ENCODE data around the gene PRKAG2.

Gene PRKAG2

DNA sequence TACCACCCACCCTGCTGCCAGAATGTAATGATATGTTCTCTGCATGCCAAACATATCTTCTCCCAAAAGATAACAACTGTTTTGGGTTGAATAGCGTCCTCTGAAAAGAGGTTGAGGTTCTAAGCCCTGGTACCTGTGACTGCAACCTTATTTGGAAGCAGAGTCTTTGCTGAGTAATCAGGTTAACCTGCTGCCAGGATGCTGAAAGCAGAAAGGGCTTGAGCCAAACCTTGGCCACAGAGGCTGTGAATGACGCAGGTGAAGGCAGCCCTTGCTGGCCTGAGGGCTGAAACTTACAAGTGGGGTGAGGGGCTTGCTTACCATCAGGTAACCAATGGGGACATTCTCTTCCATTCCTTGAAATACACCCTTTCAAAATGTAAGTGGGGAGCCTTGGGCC lies 205.4 kb downstream of the PRKAG2 start:
- TF ChIP-seq, protein P1, sequence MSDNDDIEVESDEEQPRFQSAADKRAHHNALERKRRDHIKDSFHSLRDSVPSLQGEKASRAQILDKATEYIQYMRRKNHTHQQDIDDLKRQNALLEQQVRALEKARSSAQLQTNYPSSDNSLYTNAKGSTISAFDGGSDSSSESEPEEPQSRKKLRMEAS (IDR thresholded peaks at IDR 0.05), result no peak
- TF ChIP-seq YY1 (IDR thresholded peaks at IDR 0.05; ENCODE audit: low read depth) (no peak), CEBPB (IDR thresholded peaks at IDR 0.05) (no peak), TEAD4 (IDR thresholded peaks at IDR 0.05) (no peak), EP300 (IDR thresholded peaks at IDR 0.05; ENCODE audit: borderline replicate concordance) (no peak), TAF1 (IDR thresholded peaks at IDR 0.05; ENCODE audit: low read depth) (no peak), CREB1 (IDR thresholded peaks at IDR 0.05; ENCODE audit: low read depth) (no peak), FOXM1 (IDR thresholded peaks at IDR 0.05; ENCODE audit: borderline replicate concordance, low read depth) (no peak), RAD21 (IDR thresholded peaks at IDR 0.05; ENCODE audit: low read depth) (no peak), TCF12 (IDR thresholded peaks at IDR 0.05; ENCODE audit: low read depth) (no peak), ZBTB7A (IDR thresholded peaks at IDR 0.05; ENCODE audit: low read depth) (no peak), NFIC (IDR thresholded peaks at IDR 0.05) (no peak), EGR1 (IDR thresholded peaks at IDR 0.05) (no peak)
- TF ChIP-seq, protein P2, sequence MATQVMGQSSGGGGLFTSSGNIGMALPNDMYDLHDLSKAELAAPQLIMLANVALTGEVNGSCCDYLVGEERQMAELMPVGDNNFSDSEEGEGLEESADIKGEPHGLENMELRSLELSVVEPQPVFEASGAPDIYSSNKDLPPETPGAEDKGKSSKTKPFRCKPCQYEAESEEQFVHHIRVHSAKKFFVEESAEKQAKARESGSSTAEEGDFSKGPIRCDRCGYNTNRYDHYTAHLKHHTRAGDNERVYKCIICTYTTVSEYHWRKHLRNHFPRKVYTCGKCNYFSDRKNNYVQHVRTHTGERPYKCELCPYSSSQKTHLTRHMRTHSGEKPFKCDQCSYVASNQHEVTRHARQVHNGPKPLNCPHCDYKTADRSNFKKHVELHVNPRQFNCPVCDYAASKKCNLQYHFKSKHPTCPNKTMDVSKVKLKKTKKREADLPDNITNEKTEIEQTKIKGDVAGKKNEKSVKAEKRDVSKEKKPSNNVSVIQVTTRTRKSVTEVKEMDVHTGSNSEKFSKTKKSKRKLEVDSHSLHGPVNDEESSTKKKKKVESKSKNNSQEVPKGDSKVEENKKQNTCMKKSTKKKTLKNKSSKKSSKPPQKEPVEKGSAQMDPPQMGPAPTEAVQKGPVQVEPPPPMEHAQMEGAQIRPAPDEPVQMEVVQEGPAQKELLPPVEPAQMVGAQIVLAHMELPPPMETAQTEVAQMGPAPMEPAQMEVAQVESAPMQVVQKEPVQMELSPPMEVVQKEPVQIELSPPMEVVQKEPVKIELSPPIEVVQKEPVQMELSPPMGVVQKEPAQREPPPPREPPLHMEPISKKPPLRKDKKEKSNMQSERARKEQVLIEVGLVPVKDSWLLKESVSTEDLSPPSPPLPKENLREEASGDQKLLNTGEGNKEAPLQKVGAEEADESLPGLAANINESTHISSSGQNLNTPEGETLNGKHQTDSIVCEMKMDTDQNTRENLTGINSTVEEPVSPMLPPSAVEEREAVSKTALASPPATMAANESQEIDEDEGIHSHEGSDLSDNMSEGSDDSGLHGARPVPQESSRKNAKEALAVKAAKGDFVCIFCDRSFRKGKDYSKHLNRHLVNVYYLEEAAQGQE (IDR thresholded peaks at IDR 0.05; ENCODE audit: low read depth), result no peak
- TF ChIP-seq, protein P3, sequence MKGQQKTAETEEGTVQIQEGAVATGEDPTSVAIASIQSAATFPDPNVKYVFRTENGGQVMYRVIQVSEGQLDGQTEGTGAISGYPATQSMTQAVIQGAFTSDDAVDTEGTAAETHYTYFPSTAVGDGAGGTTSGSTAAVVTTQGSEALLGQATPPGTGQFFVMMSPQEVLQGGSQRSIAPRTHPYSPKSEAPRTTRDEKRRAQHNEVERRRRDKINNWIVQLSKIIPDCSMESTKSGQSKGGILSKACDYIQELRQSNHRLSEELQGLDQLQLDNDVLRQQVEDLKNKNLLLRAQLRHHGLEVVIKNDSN (IDR thresholded peaks at IDR 0.05), result no peak

DNA sequence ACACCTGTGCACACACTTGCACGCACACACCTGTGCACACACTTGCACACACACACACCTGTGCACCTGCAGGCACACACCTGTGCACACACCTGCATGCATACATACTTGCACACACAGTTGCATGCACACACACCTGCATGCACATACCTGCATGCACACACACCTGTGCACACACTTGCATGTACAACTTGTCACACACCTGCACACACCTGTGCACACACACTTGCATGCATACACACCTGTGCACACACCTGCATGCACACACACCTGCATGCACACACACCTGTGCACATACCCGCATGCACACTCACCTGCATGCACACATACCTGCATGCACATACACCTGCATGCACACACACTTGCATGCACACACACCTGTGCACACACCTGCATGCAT lies 207.2 kb downstream of the PRKAG2 start:
- TF ChIP-seq CEBPB (IDR thresholded peaks at IDR 0.05), result no peak
- no peak for TF ChIP-seq RAD21 (IDR thresholded peaks at IDR 0.05; ENCODE audit: low read depth)
- TF ChIP-seq YY1 (IDR thresholded peaks at IDR 0.05; ENCODE audit: low read depth), result no peak
- TF ChIP-seq FOXM1 (IDR thresholded peaks at IDR 0.05; ENCODE audit: borderline replicate concordance, low read depth), result no peak

DNA sequence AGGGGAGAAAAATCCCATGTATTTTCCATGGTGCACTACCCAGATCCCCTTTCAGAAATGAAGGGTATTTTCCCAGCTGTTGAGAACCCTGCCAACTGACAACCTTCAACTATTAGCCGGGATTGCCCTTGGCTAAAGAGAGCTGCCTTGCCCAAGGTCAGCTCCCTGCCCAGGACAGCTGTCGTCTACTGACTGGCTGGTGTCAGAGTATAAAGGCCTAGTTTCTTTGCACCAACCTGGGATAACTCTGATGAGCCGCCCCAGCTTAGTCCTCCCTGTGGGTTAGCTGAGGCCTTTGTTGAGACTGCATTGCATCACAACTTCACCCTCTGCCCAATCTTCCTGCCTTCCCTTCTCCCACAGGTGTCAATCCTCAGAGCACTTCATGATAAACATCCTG lies 210.0 kb downstream of the PRKAG2 start:
- TF ChIP-seq, protein P2 (IDR thresholded peaks at IDR 0.05; ENCODE audit: low read depth), result no peak
- TF ChIP-seq CEBPB (IDR thresholded peaks at IDR 0.05), result no peak
- TF ChIP-seq, protein P3 (IDR thresholded peaks at IDR 0.05), result no peak
- TF ChIP-seq NFIC (IDR thresholded peaks at IDR 0.05), result no peak
- TF ChIP-seq YY1 (IDR thresholded peaks at IDR 0.05; ENCODE audit: low read depth), result no peak
- no peak for TF ChIP-seq TEAD4 (IDR thresholded peaks at IDR 0.05)
- TF ChIP-seq ZBTB7A (IDR thresholded peaks at IDR 0.05; ENCODE audit: low read depth), result no peak
- TF ChIP-seq, protein P1 (IDR thresholded peaks at IDR 0.05), result no peak

DNA sequence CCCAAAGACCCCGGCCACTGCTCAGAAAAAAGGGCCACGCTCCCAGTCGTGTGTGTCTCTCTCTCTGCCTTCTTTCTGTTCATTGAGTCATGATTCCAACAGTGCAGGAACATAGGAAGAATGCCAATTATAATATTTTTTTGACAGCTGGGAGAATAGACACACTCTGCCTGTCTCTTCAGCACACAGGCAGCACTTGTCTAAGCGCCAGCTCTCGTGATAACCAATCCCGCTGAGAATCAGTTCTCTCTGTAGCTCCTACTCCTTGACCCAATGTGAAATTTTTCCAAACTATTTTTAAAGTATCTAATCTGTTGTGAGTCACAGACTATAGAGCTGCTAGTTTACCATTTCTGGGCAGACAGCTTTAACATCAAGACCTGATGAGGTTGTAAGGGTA lies 211.5 kb downstream of the PRKAG2 start:
- TF ChIP-seq TEAD4 (IDR thresholded peaks at IDR 0.05) (no peak), ZBTB7A (IDR thresholded peaks at IDR 0.05; ENCODE audit: low read depth) (no peak), EGR1 (IDR thresholded peaks at IDR 0.05) (no peak), TAF1 (IDR thresholded peaks at IDR 0.05; ENCODE audit: low read depth) (no peak), TCF12 (IDR thresholded peaks at IDR 0.05; ENCODE audit: low read depth) (no peak), RAD21 (IDR thresholded peaks at IDR 0.05; ENCODE audit: low read depth) (no peak), YY1 (IDR thresholded peaks at IDR 0.05; ENCODE audit: low read depth) (no peak), FOXM1 (IDR thresholded peaks at IDR 0.05; ENCODE audit: borderline replicate concordance, low read depth) (no peak), NFIC (IDR thresholded peaks at IDR 0.05) (no peak)
- TF ChIP-seq, protein P2 (IDR thresholded peaks at IDR 0.05; ENCODE audit: low read depth), result no peak

DNA sequence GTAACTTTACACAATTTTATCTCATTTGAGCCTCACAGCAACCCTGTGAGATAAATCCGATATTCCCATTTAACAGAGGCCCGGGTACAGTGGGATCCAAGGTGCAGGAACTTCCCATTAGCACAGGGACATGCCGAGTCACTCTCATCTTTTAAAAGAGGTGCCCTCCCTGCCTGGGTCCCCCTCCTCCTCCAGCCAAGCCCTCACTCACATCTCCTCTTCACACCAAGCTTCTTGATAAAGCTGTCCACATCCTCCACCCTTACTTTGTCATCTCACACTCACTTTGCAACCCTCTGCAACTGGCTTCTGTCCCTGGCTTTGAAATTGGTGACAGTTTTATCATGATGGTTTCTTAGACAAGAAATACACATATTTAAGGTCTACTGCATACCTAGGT lies 212.6 kb downstream of the PRKAG2 start:
- TF ChIP-seq YY1 (IDR thresholded peaks at IDR 0.05; ENCODE audit: low read depth), result no peak
- no peak for TF ChIP-seq RAD21 (IDR thresholded peaks at IDR 0.05; ENCODE audit: low read depth)
- no peak for TF ChIP-seq CEBPB (IDR thresholded peaks at IDR 0.05)
- TF ChIP-seq, protein P3 (IDR thresholded peaks at IDR 0.05), result no peak
- TF ChIP-seq NFIC (IDR thresholded peaks at IDR 0.05), result no peak
